Natural killer cell (primary cell): ENCODE data around the gene TYSND1. TPM values are rescaled to one million over a fixed set of nuclear protein-coding genes. Genes with fewer than 3 reads are reported as not detected.

ENCODE experiments used
- ATAC-seq, 3 donors: fragments of 150-1000 bp in 2 of 3; fragments of 200-7000 bp in 1 of 3; cut with Tn5 transposase; 1 replicate in 1 of 3; 2 replicates in 2 of 3; pipeline ENCODE4 v1.10.0; 2021; ENCODE audit warnings: mild to moderate bottlenecking in 2 of 3, moderate library complexity in 2 of 3
- DNase-seq, 2 donors: peaks; one replicate each; pipeline versions ENCODE4 v3.0.0 to v3.0.0-alpha.2; 2013 to 2021; ENCODE audit warnings: mixed read lengths in 1 of 2
- H3K27ac ChIP-seq: one replicate; pipeline ENCODE4 v1.5.1; 2013; ENCODE audit warnings: mild to moderate bottlenecking, low read length
- H3K27me3 ChIP-seq: one replicate; pipeline ENCODE4 v1.6.1; 2013; ENCODE audit warnings: low read length; ENCODE audit not compliant: control insufficient read depth, insufficient read depth
- H3K36me3 ChIP-seq: one replicate; pipeline ENCODE4 v1.6.1; 2013; ENCODE audit warnings: low read length; ENCODE audit not compliant: control insufficient read depth, insufficient read depth
- H3K4me1 ChIP-seq: one replicate; pipeline ENCODE4 v1.6.1; 2013; ENCODE audit warnings: low read length; ENCODE audit not compliant: control insufficient read depth, insufficient read depth
- H3K4me3 ChIP-seq: one replicate; pipeline ENCODE4 v1.5.1; 2013; ENCODE audit warnings: low read length
- H3K9me3 ChIP-seq: one replicate; pipeline ENCODE4 v1.6.1; 2013; ENCODE audit warnings: low read length; ENCODE audit not compliant: control insufficient read depth, insufficient read depth
- H3K27ac Mint-ChIP-seq, 2 donors: one replicate each; pipeline ENCODE4 v1.8.0; 2022; ENCODE audit warnings: mild to moderate bottlenecking in 2 of 2, mixed read lengths in 2 of 2, moderate library complexity in 1 of 2
- H3K27me3 Mint-ChIP-seq, 2 donors: one replicate each; pipeline ENCODE4 v1.8.0; 2022; ENCODE audit warnings: low read depth in 2 of 2, mixed read lengths in 2 of 2
- H3K36me3 Mint-ChIP-seq: one replicate; pipeline ENCODE4 v1.8.0; 2022; ENCODE audit warnings: mixed read lengths
- H3K4me1 Mint-ChIP-seq, 2 donors: one replicate each; pipeline ENCODE4 v1.8.0; 2022; ENCODE audit warnings: mixed read lengths in 2 of 2
- H3K4me3 Mint-ChIP-seq: one replicate; pipeline ENCODE4 v1.8.0; 2022; ENCODE audit warnings: mild to moderate bottlenecking, moderate library complexity, mixed read lengths
- H3K9me3 Mint-ChIP-seq, 2 donors: one replicate each; pipeline ENCODE4 v1.8.0; 2022; ENCODE audit warnings: mixed read lengths in 2 of 2
- CTCF ChIP-seq: fragments of 200-600 bp; IDR thresholded peaks from one replicate; pipeline ENCODE4 v1.8.0; 2022; ENCODE audit warnings: antibody characterized with exemption
- WGBS: methylation state at CpG from one replicate; pipeline ENCODE4 v1.1.7; 2013; ENCODE audit warnings: missing lambda C conversion rate; ENCODE audit not compliant: insufficient coverage; 5-methylcytosine and 5-hydroxymethylcytosine counted together
- intact Hi-C: fragments of 100-400 bp; cut with micrococcal nuclease; formaldehyde crosslinking; loops from one replicate; pipeline ENCODE4 v1.14.2; 2022
- total RNA-seq, 4 donors: library from RNA; stranded (reverse); fragments of 120-200 nt in 1 of 4; gene quantifications; one replicate each; pipeline versions ENCODE4 v1.2.3 to v1.2.4, GENCODE V29; 2013 to 2022

Gene TYSND1
- total RNA-seq, 3 donors from 2014 or later (not counting 1 experiment from before 2014, with no cell fraction given) = 12.0 to 17.9 (median 12.4) TPM

GRCh38 chr10:70096705-70097420 is 49.6 kb downstream of the TYSND1 start:
- no peak for DNase-seq
- Histone ChIP-seq H3K27me3 (no peaks in the 10 kb centered on the region), H3K36me3 (no peaks in the 10 kb centered on the region), H3K27ac (no peak overlapping the region), H3K4me3 (no peak overlapping the region), H3K9me3 (no peaks in the 10 kb centered on the region), H3K4me1 (peaks cover 21% of the 10 kb centered on the region)
- WGBS = 92% methylated on average over 5 of the region's 5 CpGs
- no peak for TF ChIP-seq CTCF
- intact Hi-C loops = no loop called here
- Mint-ChIP-seq H3K9me3 (no peaks in the 10 kb centered on the region), H3K27ac (peak overlapping the region in 1 of 2 donors; percentile 40), H3K36me3 (no peaks in the 10 kb centered on the region), H3K27me3 (no peaks in the 10 kb centered on the region), H3K4me1 (peaks cover 41 to 42% of the 10 kb centered on the region in 2 donors), H3K4me3 (no peak overlapping the region)
- no peak for ATAC-seq

DNA sequence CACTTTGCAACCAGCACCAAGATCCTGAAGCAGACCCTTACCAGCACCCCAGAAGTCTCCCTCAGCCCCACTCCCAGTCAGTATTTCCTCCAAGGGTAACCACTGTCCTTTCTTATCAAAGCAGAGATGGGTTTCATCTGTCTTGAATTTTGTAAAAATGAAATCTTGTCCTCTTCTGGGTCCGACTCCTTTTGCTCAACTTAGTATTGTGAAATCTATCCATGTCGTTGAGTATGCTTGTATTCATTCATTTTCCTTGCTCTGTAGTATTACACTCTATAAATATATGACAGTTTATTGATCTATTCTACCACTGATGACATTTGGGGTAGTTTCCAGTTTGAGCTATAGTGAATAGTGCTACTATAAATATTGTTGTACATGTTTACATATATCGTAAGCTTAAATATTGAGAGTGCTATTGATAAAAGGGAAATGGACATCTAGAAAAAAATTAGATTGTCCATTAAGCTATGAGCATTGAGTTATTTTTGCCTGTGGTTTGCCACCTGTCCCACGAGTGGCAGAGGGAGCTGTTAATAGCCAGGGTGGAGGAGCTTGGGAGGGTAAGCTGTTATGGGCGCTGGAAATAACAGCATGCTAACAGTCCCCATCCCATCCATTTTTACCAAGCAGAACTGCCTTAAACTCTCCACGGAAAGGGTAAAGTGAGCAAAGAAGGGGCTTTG is 50.3 kb downstream of the TYSND1 start:
- Mint-ChIP-seq H3K36me3 (no peaks in the 10 kb centered on the region), H3K4me3 (no peak overlapping the region), H3K4me1 (peaks cover 45% of the 10 kb centered on the region in 2 donors), H3K27me3 (no peaks in the 10 kb centered on the region), H3K9me3 (no peaks in the 10 kb centered on the region), H3K27ac (peak overlapping the region in 1 of 2 donors; percentile 40)
- Histone ChIP-seq H3K27ac (no peak overlapping the region), H3K27me3 (no peaks in the 10 kb centered on the region), H3K36me3 (no peaks in the 10 kb centered on the region), H3K4me3 (no peak overlapping the region), H3K9me3 (no peaks in the 10 kb centered on the region), H3K4me1 (peaks cover 25% of the 10 kb centered on the region)
- DNase-seq (no peak), ATAC-seq (no peak)
- whole genome bisulfite sequencing = 71% methylated on average over 4 of the region's 6 CpGs
- TF ChIP-seq CTCF = no peak
- intact Hi-C loops = no loop called here

GRCh38 chr10:70094250-70094649 is 52.2 kb downstream of the TYSND1 start:
- ATAC-seq (no peak), DNase-seq (no peak)
- Histone ChIP-seq H3K36me3 (no peaks in the 10 kb centered on the region), H3K27ac (no peak overlapping the region), H3K27me3 (no peaks in the 10 kb centered on the region), H3K4me3 (no peak overlapping the region), H3K9me3 (no peaks in the 10 kb centered on the region), H3K4me1 (peaks cover 25% of the 10 kb centered on the region)
- TF ChIP-seq CTCF = no peak
- H3K27me3 Mint-ChIP-seq = no peaks in the 10 kb centered on the region
- no peaks in the 10 kb centered on the region for H3K9me3 Mint-ChIP-seq
- no peak overlapping the region for H3K4me3 Mint-ChIP-seq
- H3K36me3 Mint-ChIP-seq = no peaks in the 10 kb centered on the region
- intact Hi-C loops = no loop called here
- 93% methylated on average over 2 of the region's 2 CpGs for WGBS
- H3K4me1 Mint-ChIP-seq = peaks cover 45% of the 10 kb centered on the region in 2 donors
- H3K27ac Mint-ChIP-seq = peak overlapping the region in 1 of 2 donors; percentile 86
